GM12892 (cell line): ENCODE data around the gene HES6.
A peak's percentile ranks its signal among the peaks of the same experiment; 100 is the strongest.

Experiments used
- POLR2A ChIP-seq: IDR thresholded peaks from 2 replicates; pipeline ENCODE4 v1.6.1; 2011; ENCODE audit warnings: low read depth, low read length, control low read depth
- TAF1 ChIP-seq: IDR thresholded peaks from 2 replicates; pipeline ENCODE4 v1.6.1; 2011; ENCODE audit warnings: low read depth, mild to moderate bottlenecking, control low read depth, low read length, borderline replicate concordance

- TF ChIP-seq POLR2A (peak; percentile 86), TAF1 (peak; percentile 32; the same call in 1 of the 2 replicates)
Observed at GRCh38 chr2:238203094-238203972, 36.5 kb downstream of the HES6 start, which contains the start of gene ILKAP.
